Gastroesophageal sphincter (tissue), 4 donors: ENCODE data around the gene CDH5. TPM values are rescaled to one million over a fixed set of nuclear protein-coding genes. Genes with fewer than 3 reads are reported as not detected.

Experiments used
- ATAC-seq: fragments of 150-250 bp; one replicate; pipeline ENCODE4 v1.9.1; 2016; ENCODE audit warnings: mild to moderate bottlenecking, moderate library complexity
- H3K27ac ChIP-seq, 4 donors: fragments of 200-600 bp; sonication (generic) in 3 of 4; 1 replicate in 3 of 4; 2 replicates in 1 of 4; pipeline ENCODE4 v1.5.1; 2016 to 2019
- H3K27me3 ChIP-seq: fragments of 200-600 bp; sonication (generic); one replicate; pipeline ENCODE4 v1.5.1; 2019
- H3K36me3 ChIP-seq, 2 donors: fragments of 200-600 bp; sonication (generic); one replicate each; pipeline ENCODE4 v1.5.1; 2019; ENCODE audit warnings: control low read depth in 1 of 2
- H3K4me1 ChIP-seq, 3 donors: fragments of 200-600 bp; sonication (generic); 1 replicate in 2 of 3; 2 replicates in 1 of 3; pipeline ENCODE4 v1.5.1; 2016 to 2019; ENCODE audit warnings: control low read depth in 2 of 3
- H3K4me3 ChIP-seq, 2 donors: fragments of 200-600 bp; sonication (generic); one replicate each; pipeline ENCODE4 v1.5.1; 2019; ENCODE audit warnings: mild to moderate bottlenecking in 1 of 2, moderate library complexity in 1 of 2
- H3K9me3 ChIP-seq, 3 donors: fragments of 200-600 bp; sonication (generic); one replicate each; pipeline ENCODE4 v1.5.1; 2017 to 2019; ENCODE audit warnings: control low read depth in 2 of 3
- CTCF ChIP-seq, 4 experiments: fragments of 200-600 bp in 2 of 4; fragments of 450-650 bp in 2 of 4; sonication (generic) in 1 of 4; IDR thresholded peaks; one replicate each; pipeline ENCODE4 v1.5.1; 2017 to 2019; ENCODE audit warnings: antibody characterized with exemption in 4 of 4, mild to moderate bottlenecking in 2 of 4, moderate library complexity in 2 of 4
- EP300 ChIP-seq: sonication (generic); formaldehyde crosslinking; IDR thresholded peaks from one replicate; pipeline ENCODE4 v1.6.1; 2017; ENCODE audit warnings: antibody characterized with exemption, mild to moderate bottlenecking
- POLR2A ChIP-seq, 2 donors: fragments of 450-650 bp; IDR thresholded peaks; one replicate each; pipeline ENCODE4 v1.6.1; 2017; ENCODE audit warnings: antibody characterized with exemption in 2 of 2, mild to moderate bottlenecking in 2 of 2, moderate library complexity in 1 of 2
- POLR2AphosphoS5 ChIP-seq: sonication (generic); formaldehyde crosslinking; IDR thresholded peaks from one replicate; pipeline ENCODE4 v1.6.1; 2017; ENCODE audit warnings: antibody characterized with exemption
- WGBS, 2 donors: methylation state at CpG; one replicate each; pipeline ENCODE4 v1.1.5; 2018; ENCODE audit warnings: low coverage in 1 of 2; 5-methylcytosine and 5-hydroxymethylcytosine counted together
- total RNA-seq, 4 donors: library from RNA; depleted of rRNA; stranded (reverse); fragments of >200 nt; gene quantifications; one replicate each; pipeline ENCODE4 v1.1.0, GENCODE V29; 2016

The CDH5 gene
- total RNA-seq, 4 donors from 2014 or later, result 16.2 to 50.1 (median 38.5) TPM

- WGBS, 2 donors, result 81 to 82% methylated on average over 8 to 9 of the region's 9 CpGs
- TF ChIP-seq POLR2A (IDR thresholded peaks at IDR 0.05) (no peak), POLR2AphosphoS5 (no peak), CTCF (IDR thresholded peaks at IDR 0.05) (no peak)
- ATAC-seq, result no peak
- no peaks in the 10 kb centered on the region for H3K36me3 ChIP-seq
- H3K27ac ChIP-seq, result no peak overlapping the region
- H3K4me3 ChIP-seq, result no peak overlapping the region
- H3K9me3 ChIP-seq, result no peaks in the 10 kb centered on the region
- H3K27me3 ChIP-seq, result peaks cover 20% of the 10 kb centered on the region
- H3K4me1 ChIP-seq, result no peaks in the 10 kb centered on the region
Measured at GRCh38 chr16:66416939-66417700, 50.6 kb downstream of the CDH5 start.

- H3K9me3 ChIP-seq, result no peaks in the 10 kb centered on the region
- H3K36me3 ChIP-seq, result no peaks in the 10 kb centered on the region
- 92 to 100% methylated on average over 1 of the region's 9 CpGs for WGBS, 2 donors
- no peaks in the 10 kb centered on the region for H3K4me1 ChIP-seq
- TF ChIP-seq POLR2AphosphoS5 (no peak), POLR2A (IDR thresholded peaks at IDR 0.05) (no peak), CTCF (IDR thresholded peaks at IDR 0.05) (no peak), EP300 (no peak)
- no peak for ATAC-seq
- H3K27ac ChIP-seq, result no peak overlapping the region
- peaks cover 20% of the 10 kb centered on the region for H3K27me3 ChIP-seq
- H3K4me3 ChIP-seq, result no peak overlapping the region
Measured at GRCh38 chr16:66418165-66418962, 51.9 kb downstream of the CDH5 start.

- no peaks in the 10 kb centered on the region for H3K4me1 ChIP-seq
- H3K4me3 ChIP-seq, result no peak overlapping the region
- H3K27ac ChIP-seq, result no peak overlapping the region
- peaks cover 27% of the 10 kb centered on the region for H3K27me3 ChIP-seq
- H3K9me3 ChIP-seq, result no peaks in the 10 kb centered on the region
- H3K36me3 ChIP-seq, result no peaks in the 10 kb centered on the region
- WGBS, 2 donors, result 60 to 70% methylated on average over 3 of the region's 3 CpGs
- ATAC-seq, result no peak
- TF ChIP-seq CTCF (IDR thresholded peaks at IDR 0.05), result no peak
- TF ChIP-seq POLR2A (IDR thresholded peaks at IDR 0.05), result no peak
- TF ChIP-seq POLR2AphosphoS5, result no peak
- no peak for TF ChIP-seq EP300
Measured at GRCh38 chr16:66419527-66419926, 53.0 kb downstream of the CDH5 start.

- ATAC-seq, result no peak
- H3K4me3 ChIP-seq, result no peak overlapping the region
- H3K27me3 ChIP-seq, result peaks cover 32% of the 10 kb centered on the region
- WGBS, 2 donors, result 55 to 63% methylated on average over 1 of the region's 1 CpG
- H3K27ac ChIP-seq, result no peak overlapping the region
- TF ChIP-seq CTCF (IDR thresholded peaks at IDR 0.05) (no peak), EP300 (no peak), POLR2A (IDR thresholded peaks at IDR 0.05) (no peak), POLR2AphosphoS5 (no peak)
- H3K4me1 ChIP-seq, result no peaks in the 10 kb centered on the region
- H3K36me3 ChIP-seq, result no peaks in the 10 kb centered on the region
- no peaks in the 10 kb centered on the region for H3K9me3 ChIP-seq
Measured at GRCh38 chr16:66420396-66420795, 53.9 kb downstream of the CDH5 start.
